ENCODE data around the gene TMPRSS11D.

Gene TMPRSS11D

GRCh38 chr4:67820903-67821302, 62.9 kb downstream of the TMPRSS11D start:
- intact Hi-C loops (cut with DNase I; ENCODE audit: low total_unique reads), result no loop called here
- H3K4me1 ChIP-seq, result no peaks in the 10 kb centered on the region
- H3K36me3 ChIP-seq, result no peaks in the 10 kb centered on the region
- H3K9me3 ChIP-seq, result peaks cover 4 to 11% (median 6%) of the 10 kb centered on the region in 3 donors
- no peaks in the 10 kb centered on the region for H3K27me3 ChIP-seq
- no peak for DNase-seq
- H3K4me3 ChIP-seq, result no peak overlapping the region
- no peak overlapping the region for H3K27ac ChIP-seq
- TF ChIP-seq, protein P1, sequence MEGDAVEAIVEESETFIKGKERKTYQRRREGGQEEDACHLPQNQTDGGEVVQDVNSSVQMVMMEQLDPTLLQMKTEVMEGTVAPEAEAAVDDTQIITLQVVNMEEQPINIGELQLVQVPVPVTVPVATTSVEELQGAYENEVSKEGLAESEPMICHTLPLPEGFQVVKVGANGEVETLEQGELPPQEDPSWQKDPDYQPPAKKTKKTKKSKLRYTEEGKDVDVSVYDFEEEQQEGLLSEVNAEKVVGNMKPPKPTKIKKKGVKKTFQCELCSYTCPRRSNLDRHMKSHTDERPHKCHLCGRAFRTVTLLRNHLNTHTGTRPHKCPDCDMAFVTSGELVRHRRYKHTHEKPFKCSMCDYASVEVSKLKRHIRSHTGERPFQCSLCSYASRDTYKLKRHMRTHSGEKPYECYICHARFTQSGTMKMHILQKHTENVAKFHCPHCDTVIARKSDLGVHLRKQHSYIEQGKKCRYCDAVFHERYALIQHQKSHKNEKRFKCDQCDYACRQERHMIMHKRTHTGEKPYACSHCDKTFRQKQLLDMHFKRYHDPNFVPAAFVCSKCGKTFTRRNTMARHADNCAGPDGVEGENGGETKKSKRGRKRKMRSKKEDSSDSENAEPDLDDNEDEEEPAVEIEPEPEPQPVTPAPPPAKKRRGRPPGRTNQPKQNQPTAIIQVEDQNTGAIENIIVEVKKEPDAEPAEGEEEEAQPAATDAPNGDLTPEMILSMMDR (IDR thresholded peaks at IDR 0.05), result no peak

GRCh38 chr4:67810011-67810410, 73.8 kb downstream of the TMPRSS11D start:
- H3K27ac ChIP-seq, result no peak overlapping the region
- H3K4me3 ChIP-seq, result no peak overlapping the region
- TF ChIP-seq, protein P1 (IDR thresholded peaks at IDR 0.05), result no peak
- intact Hi-C loops (cut with DNase I; ENCODE audit: low total_unique reads), result no loop called here
- peaks cover 0 to 29% (median 6%) of the 10 kb centered on the region in 3 donors for H3K36me3 ChIP-seq
- DNase-seq, result no peak
- H3K4me1 ChIP-seq, result no peaks in the 10 kb centered on the region
- H3K27me3 ChIP-seq, result no peaks in the 10 kb centered on the region
- peaks cover 0 to 37% (median 11%) of the 10 kb centered on the region in 3 donors for H3K9me3 ChIP-seq

DNA sequence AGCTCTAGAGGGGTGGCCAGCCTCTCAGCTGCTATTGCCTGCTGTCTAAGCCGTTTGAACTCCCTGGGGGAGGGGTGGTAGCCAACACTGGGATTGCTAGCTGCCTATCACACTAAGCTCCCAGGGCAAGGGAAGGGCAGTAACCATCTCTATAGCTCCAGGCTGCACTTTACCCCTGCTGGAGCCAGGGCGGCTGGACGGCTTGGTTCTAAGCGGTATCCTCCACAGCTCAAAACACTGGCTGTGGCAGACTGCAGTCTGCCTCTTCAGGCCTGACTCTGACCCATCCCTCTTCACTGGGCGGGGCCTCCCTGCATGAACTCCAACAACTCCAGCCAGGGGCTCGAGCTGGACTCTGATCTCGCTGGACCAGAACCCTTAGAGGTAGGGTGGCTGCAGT, 74.3 kb downstream of the TMPRSS11D start:
- peaks cover 0 to 29% (median 6%) of the 10 kb centered on the region in 3 donors for H3K36me3 ChIP-seq
- intact Hi-C loops (cut with DNase I; ENCODE audit: low total_unique reads), result no loop called here
- H3K9me3 ChIP-seq, result peaks cover 0 to 37% (median 9%) of the 10 kb centered on the region in 3 donors
- TF ChIP-seq, protein P1 (IDR thresholded peaks at IDR 0.05), result no peak
- no peak overlapping the region for H3K27ac ChIP-seq
- no peak overlapping the region for H3K4me3 ChIP-seq
- H3K4me1 ChIP-seq, result no peaks in the 10 kb centered on the region
- no peaks in the 10 kb centered on the region for H3K27me3 ChIP-seq
- DNase-seq, result no peak

- Histone ChIP-seq H3K27ac (no peak overlapping the region), H3K27me3 (no peaks in the 10 kb centered on the region), H3K4me1 (no peaks in the 10 kb centered on the region), H3K9me3 (no peaks in the 10 kb centered on the region), H3K36me3 (peaks cover 0 to 1% (median 0%) of the 10 kb centered on the region in 3 donors), H3K4me3 (no peak overlapping the region)
- intact Hi-C loops (cut with DNase I; ENCODE audit: low total_unique reads), result no loop called here
- TF ChIP-seq, protein P1 (IDR thresholded peaks at IDR 0.05), result no peak
- DNase-seq, result no peak
Measured at GRCh38 chr4:67796810-67797209, 87.0 kb downstream of the TMPRSS11D start.

GRCh38 chr4:67790721-67791120, 93.1 kb downstream of the TMPRSS11D start:
- H3K4me1 ChIP-seq, result no peaks in the 10 kb centered on the region
- no peaks in the 10 kb centered on the region for H3K9me3 ChIP-seq
- TF ChIP-seq, protein P1 (IDR thresholded peaks at IDR 0.05), result no peak
- H3K27me3 ChIP-seq, result no peaks in the 10 kb centered on the region
- no peak overlapping the region for H3K27ac ChIP-seq
- no peak for DNase-seq
- no peak overlapping the region for H3K4me3 ChIP-seq
- H3K36me3 ChIP-seq, result peaks cover 0 to 10% (median 0%) of the 10 kb centered on the region in 3 donors
- intact Hi-C loops (cut with DNase I; ENCODE audit: low total_unique reads), result no loop called here

DNA sequence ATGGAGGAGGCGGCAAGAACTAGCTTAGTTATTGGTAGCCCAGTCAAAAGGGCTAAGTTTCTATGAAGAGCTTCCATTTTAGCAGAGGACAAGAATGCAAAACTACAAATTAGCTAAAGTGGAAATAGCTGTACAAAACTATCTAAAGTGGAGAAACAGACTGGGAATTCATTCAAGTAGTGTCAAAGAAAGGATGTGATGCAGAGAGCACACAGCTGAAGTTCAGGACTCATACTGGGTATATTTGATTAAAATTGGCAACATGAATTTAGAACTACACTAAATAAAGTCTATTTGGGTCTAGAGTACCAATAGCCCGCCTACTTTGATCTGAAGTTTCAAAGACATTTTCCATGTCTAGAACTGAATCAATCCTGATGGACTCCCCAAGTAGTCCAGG, 96.5 kb downstream of the TMPRSS11D start:
- H3K36me3 ChIP-seq, result peaks cover 0 to 10% (median 0%) of the 10 kb centered on the region in 3 donors
- no peaks in the 10 kb centered on the region for H3K27me3 ChIP-seq
- no peaks in the 10 kb centered on the region for H3K4me1 ChIP-seq
- no peaks in the 10 kb centered on the region for H3K9me3 ChIP-seq
- H3K27ac ChIP-seq, result no peak overlapping the region
- intact Hi-C loops (cut with DNase I; ENCODE audit: low total_unique reads), result no loop called here
- TF ChIP-seq, protein P1 (IDR thresholded peaks at IDR 0.05), result no peak
- H3K4me3 ChIP-seq, result no peak overlapping the region
- no peak for DNase-seq
